HFFc6 (cell line): Measurements from ENCODE around the gene ARL6IP4. TPM values are rescaled to one million over a fixed set of nuclear protein-coding genes. Genes with fewer than 3 reads are reported as not detected.

Source experiments
- DNase-seq: peaks from one replicate; pipeline ENCODE4 v3.0.0-alpha.2; 2018
- H3K27ac Mint-ChIP-seq: 2 replicates; pipeline ENCODE4 v1.8.0; 2020; ENCODE audit warnings: mild to moderate bottlenecking, mixed read lengths
- H3K27me3 Mint-ChIP-seq: 2 replicates; pipeline ENCODE4 v1.8.0; 2021; ENCODE audit warnings: mild to moderate bottlenecking, moderate library complexity, mixed read lengths; ENCODE audit not compliant: insufficient read depth
- H3K36me3 Mint-ChIP-seq: 2 replicates; pipeline ENCODE4 v1.8.0; 2021; ENCODE audit warnings: low read depth, mixed read lengths
- H3K4me1 Mint-ChIP-seq: 2 replicates; pipeline ENCODE4 v1.8.0; 2020; ENCODE audit warnings: low read depth, mixed read lengths
- H3K4me3 Mint-ChIP-seq: 2 replicates; pipeline ENCODE4 v1.8.0; 2020; ENCODE audit warnings: mild to moderate bottlenecking, moderate library complexity, mixed read lengths
- H3K9me3 Mint-ChIP-seq: 2 replicates; pipeline ENCODE4 v1.8.0; 2020; ENCODE audit warnings: mild to moderate bottlenecking, mixed read lengths
- long read RNA-seq: library from polyadenylated mRNA; unstranded; transcript quantifications from one replicate; pipeline ENCODE4 v2.0.0, GENCODE V29; 2019
- total RNA-seq, 6 experiments: library from RNA; stranded (reverse); fragmentation: NEBNext Ultra II Directional; extraction: Animal tissue kit (Norgen Biotek cat#: 25700); gene quantifications; 2 replicates in 1 of 6; 3 replicates in 5 of 6; pipeline ENCODE4 v1.2.3, GENCODE V29; 2021
- TF ChIP-seq, protein P1 (sequence below): fragments of 200-600 bp; sonication (generic); IDR thresholded peaks from 2 replicates; pipeline ENCODE4 v1.5.0; 2021; ENCODE audit warnings: antibody characterized with exemption, mild to moderate bottlenecking

ARL6IP4 gene
- total RNA-seq, result 100 to 1,000 TPM; 128 to 180 (median 149) TPM
- long read RNA-seq, transcript ARL6IP4-201 (6 exons, 1,644 nt), result minor isoform, 7 of 185 reads
- long read RNA-seq, transcript ARL6IP4-220 (6 exons, 1,591 nt), result major isoform, 46 of 185 reads
- long read RNA-seq, transcript ARL6IP4-214 (5 exons, 1,273 nt), result minor isoform, 27 of 185 reads
- long read RNA-seq, transcript ARL6IP4-210 (6 exons, 1,491 nt), result minor isoform, 30 of 185 reads
- long read RNA-seq, partial matches to known transcripts, result 25 of 185 reads
- long read RNA-seq, other reads (novel, unspliced or antisense), result 45 of 185 reads

GRCh38 chr12:122980183-122981035 is at the start of gene ARL6IP4:
ARL6IP4 (plus strand) TSS chr12:122980681; CDS start chr12:122981140, 459 bp downstream.
- H3K4me3 Mint-ChIP-seq, result peak within 1 kb of the TSS; percentile 93
- peaks cover 48% of the 10 kb centered on the region for H3K4me1 Mint-ChIP-seq
- H3K9me3 Mint-ChIP-seq, result no peaks in the 10 kb centered on the region
- no peak for DNase-seq
- H3K27me3 Mint-ChIP-seq, result peaks cover 2% of the 10 kb centered on the region
- TF ChIP-seq, protein P1, sequence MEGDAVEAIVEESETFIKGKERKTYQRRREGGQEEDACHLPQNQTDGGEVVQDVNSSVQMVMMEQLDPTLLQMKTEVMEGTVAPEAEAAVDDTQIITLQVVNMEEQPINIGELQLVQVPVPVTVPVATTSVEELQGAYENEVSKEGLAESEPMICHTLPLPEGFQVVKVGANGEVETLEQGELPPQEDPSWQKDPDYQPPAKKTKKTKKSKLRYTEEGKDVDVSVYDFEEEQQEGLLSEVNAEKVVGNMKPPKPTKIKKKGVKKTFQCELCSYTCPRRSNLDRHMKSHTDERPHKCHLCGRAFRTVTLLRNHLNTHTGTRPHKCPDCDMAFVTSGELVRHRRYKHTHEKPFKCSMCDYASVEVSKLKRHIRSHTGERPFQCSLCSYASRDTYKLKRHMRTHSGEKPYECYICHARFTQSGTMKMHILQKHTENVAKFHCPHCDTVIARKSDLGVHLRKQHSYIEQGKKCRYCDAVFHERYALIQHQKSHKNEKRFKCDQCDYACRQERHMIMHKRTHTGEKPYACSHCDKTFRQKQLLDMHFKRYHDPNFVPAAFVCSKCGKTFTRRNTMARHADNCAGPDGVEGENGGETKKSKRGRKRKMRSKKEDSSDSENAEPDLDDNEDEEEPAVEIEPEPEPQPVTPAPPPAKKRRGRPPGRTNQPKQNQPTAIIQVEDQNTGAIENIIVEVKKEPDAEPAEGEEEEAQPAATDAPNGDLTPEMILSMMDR, result peak; percentile 30; the same call in 1 of the 2 replicates
- H3K27ac Mint-ChIP-seq, result peak within 1 kb of the TSS; percentile 83
- no peaks in the 10 kb centered on the region for H3K36me3 Mint-ChIP-seq

DNA sequence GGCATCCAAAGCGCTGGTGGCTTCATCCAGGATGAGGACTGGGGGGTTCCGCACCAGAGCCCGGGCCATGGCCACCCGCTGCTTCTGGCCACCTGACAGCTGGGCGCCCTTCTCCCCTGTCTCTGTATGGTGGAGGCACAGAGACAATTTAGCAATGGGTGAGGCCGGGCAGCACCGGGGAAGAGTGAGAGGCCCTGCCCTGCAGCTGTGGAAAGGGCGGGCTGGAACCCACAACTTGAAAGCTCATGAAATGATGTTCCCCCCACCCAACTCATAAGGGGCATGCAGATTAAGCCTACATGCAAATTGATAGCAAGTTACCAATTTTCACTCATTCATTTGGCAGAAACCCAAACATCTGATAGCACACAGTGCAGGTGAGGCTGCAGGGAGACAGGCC is 48.3 kb upstream of the ARL6IP4 start:
- Mint-ChIP-seq H3K4me3 (no peak overlapping the region), H3K4me1 (no peaks in the 10 kb centered on the region)
- TF ChIP-seq, protein P1, result no peak

GRCh38 chr12:122934722-122935121 is 45.8 kb upstream of the ARL6IP4 start:
- no peak overlapping the region for H3K4me3 Mint-ChIP-seq
- H3K4me1 Mint-ChIP-seq, result no peaks in the 10 kb centered on the region
- H3K9me3 Mint-ChIP-seq, result no peaks in the 10 kb centered on the region
- no peak overlapping the region for H3K27ac Mint-ChIP-seq
- no peak for DNase-seq
- H3K27me3 Mint-ChIP-seq, result peaks cover 1% of the 10 kb centered on the region; the same call in 1 of the 2 replicates
- TF ChIP-seq, protein P1, result no peak
- peaks cover 13% of the 10 kb centered on the region for H3K36me3 Mint-ChIP-seq

More for the DNA sequence above, 48.3 kb upstream of the ARL6IP4 start:
- H3K27ac Mint-ChIP-seq, result no peak overlapping the region
- H3K9me3 Mint-ChIP-seq, result no peaks in the 10 kb centered on the region
- no peaks in the 10 kb centered on the region for H3K27me3 Mint-ChIP-seq
- no peak for DNase-seq
- H3K36me3 Mint-ChIP-seq, result no peaks in the 10 kb centered on the region

DNA sequence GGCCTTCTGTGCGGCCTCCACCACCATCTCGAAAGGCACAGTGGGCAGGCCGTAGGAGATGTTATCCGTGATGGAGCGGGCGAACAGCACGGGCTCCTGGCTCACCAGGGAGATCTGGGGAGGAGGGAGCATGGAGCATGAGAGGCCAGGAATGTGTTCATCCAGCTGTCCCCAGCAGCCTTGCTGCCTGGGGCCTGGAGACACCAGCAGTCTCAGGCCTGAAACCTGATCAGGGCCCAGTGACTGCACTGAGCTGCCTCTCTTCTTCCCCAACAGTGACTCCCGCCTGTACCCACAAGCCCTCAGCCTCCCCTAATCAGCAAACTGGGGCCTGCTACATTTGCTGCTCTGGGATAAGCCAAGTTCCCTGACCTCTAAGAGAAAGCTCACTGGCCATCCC is 45.2 kb upstream of the ARL6IP4 start:
- no peaks in the 10 kb centered on the region for H3K9me3 Mint-ChIP-seq
- H3K27me3 Mint-ChIP-seq, result peaks cover 1% of the 10 kb centered on the region; the same call in 1 of the 2 replicates
- TF ChIP-seq, protein P1, result no peak
- no peaks in the 10 kb centered on the region for H3K4me1 Mint-ChIP-seq
- peaks cover 13% of the 10 kb centered on the region for H3K36me3 Mint-ChIP-seq
- no peak overlapping the region for H3K4me3 Mint-ChIP-seq
- H3K27ac Mint-ChIP-seq, result no peak overlapping the region
- no peak for DNase-seq

DNA sequence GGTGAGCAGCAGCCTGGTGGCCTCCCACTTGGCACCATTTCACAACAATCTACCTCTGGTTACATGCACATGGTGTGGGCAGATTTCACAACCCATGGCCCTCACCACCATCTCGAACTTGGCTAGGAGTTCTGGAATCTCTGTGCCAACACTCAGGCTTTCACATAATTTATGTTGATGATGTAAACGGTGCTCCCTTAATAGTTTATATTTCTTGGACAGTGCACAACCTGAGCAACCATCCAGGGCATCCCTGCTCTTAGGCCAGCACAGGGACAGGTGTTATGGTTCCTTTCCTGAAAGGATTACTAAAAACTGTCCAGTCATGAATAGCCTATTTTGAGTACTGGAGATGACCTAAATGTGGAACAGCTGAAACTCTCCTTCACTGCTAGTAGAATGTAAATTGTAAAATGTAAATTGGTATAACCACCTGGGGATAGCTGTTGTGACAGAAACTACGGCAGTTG is 42.8 kb upstream of the ARL6IP4 start:
- TF ChIP-seq, protein P1, result no peak
- H3K27me3 Mint-ChIP-seq, result peaks cover 1% of the 10 kb centered on the region; the same call in 1 of the 2 replicates
- DNase-seq, result no peak
- no peak overlapping the region for H3K4me3 Mint-ChIP-seq
- H3K27ac Mint-ChIP-seq, result no peak overlapping the region
- peaks cover 12% of the 10 kb centered on the region for H3K4me1 Mint-ChIP-seq
- peaks cover 13% of the 10 kb centered on the region for H3K36me3 Mint-ChIP-seq
- H3K9me3 Mint-ChIP-seq, result no peaks in the 10 kb centered on the region
